GM19025 (cell line): ENCODE results near the gene PLAAT5.
"Not testable (repeated sequence)": the region's sequence is repeated elsewhere in the genome, so short reads cannot be mapped to it uniquely, and the experiment has no call there.

Source experiments
- ATAC-seq: cut with Tn5 transposase; IDR thresholded peaks from one replicate; pipeline ENCODE4 v1.9.1; 2021; ENCODE audit warnings: mild to moderate bottlenecking, low read depth, moderate library complexity; ENCODE audit not compliant: unreplicated experiment

PLAAT5 gene

GRCh38 chr11:63489879-63490278 is 1.1 kb downstream of the PLAAT5 start:
- ATAC-seq: no peak

- ATAC-seq: no peak
These were observed 2.2 kb downstream of the PLAAT5 start for GRCh38 chr11:63488789-63489188.

GRCh38 chr11:63485777-63486176 is 5.2 kb downstream of the PLAAT5 start:
- no peak for ATAC-seq

- ATAC-seq: no peak
These were observed 10.9 kb downstream of the PLAAT5 start for GRCh38 chr11:63480039-63480438.

- ATAC-seq: no peak
These were observed 12.1 kb downstream of the PLAAT5 start for GRCh38 chr11:63478896-63479295.

- no peak for ATAC-seq
These were observed 14.3 kb downstream of the PLAAT5 start for GRCh38 chr11:63476618-63477017.

GRCh38 chr11:63472372-63472771 is 18.6 kb downstream of the PLAAT5 start:
- no peak for ATAC-seq

- ATAC-seq: no peak
These were observed 20.7 kb downstream of the PLAAT5 start for GRCh38 chr11:63470311-63470710.

- ATAC-seq: no peak
These were observed 28.8 kb downstream of the PLAAT5 start for GRCh38 chr11:63462137-63462536.

GRCh38 chr11:63459586-63459985 is 31.4 kb downstream of the PLAAT5 start:
- no peak for ATAC-seq

- ATAC-seq: no peak
These were observed 42.3 kb downstream of the PLAAT5 start for GRCh38 chr11:63448646-63449045.

GRCh38 chr11:63445720-63446119 is 45.2 kb downstream of the PLAAT5 start:
- ATAC-seq: no peak

- no peak for ATAC-seq
These were observed 45.8 kb downstream of the PLAAT5 start for GRCh38 chr11:63445118-63445517.

- ATAC-seq: no peak
These were observed 46.8 kb downstream of the PLAAT5 start for GRCh38 chr11:63444160-63444559.

GRCh38 chr11:63443714-63444113 is 47.3 kb downstream of the PLAAT5 start:
- no peak for ATAC-seq

GRCh38 chr11:63435831-63436230 is 55.1 kb downstream of the PLAAT5 start:
- ATAC-seq: not testable (repeated sequence)

- ATAC-seq: not testable (repeated sequence)
These were observed 55.6 kb downstream of the PLAAT5 start for GRCh38 chr11:63435351-63435750.

- ATAC-seq: not testable (repeated sequence)
These were observed 60.2 kb downstream of the PLAAT5 start for GRCh38 chr11:63430731-63431130.

GRCh38 chr11:63427971-63428508 is 62.9 kb downstream of the PLAAT5 start:
- ATAC-seq: no peak

GRCh38 chr11:63417174-63417852 is 73.7 kb downstream of the PLAAT5 start:
- no peak for ATAC-seq
